ENCODE measurements around the gene CCNG2. TPM values are rescaled to one million over a fixed set of nuclear protein-coding genes. Genes with fewer than 3 reads are reported as not detected.

The CCNG2 gene
- total and polyA plus RNA-seq, 2 of the 13 experiments (the other 11 are each of a cell fraction or from before 2014, with no cell fraction given): 3.9 to 11.5 TPM

- in situ Hi-C loops (cut with HindIII; ENCODE audit: extremely low pct_ligation_motif_present, low pct_unique_long_range_greater_than_20kb): no loop called here
- peaks cover 10% of the 10 kb centered on the region for H3K4me1 ChIP-seq (ENCODE audit: insufficient read depth, low read length)
- POLR2A ChIA-PET: no interaction called here
These were observed 5.8 kb upstream of the CCNG2 start for GRCh38 chr4:77151241-77151640.

More at GRCh38 chr4:77151241-77151640, 5.8 kb upstream of the CCNG2 start:
- Histone ChIP-seq H3K36me3 (replicated peaks in 1 of 2; ENCODE audit: control insufficient read depth in 1 of 2, insufficient read depth in 2 of 2, low read length in 2 of 2) (no peaks in the 10 kb centered on the region), H3K9ac (ENCODE audit: insufficient read depth, low read depth, low read length) (no peak overlapping the region), H4K20me1 (ENCODE audit: insufficient read depth, low read length) (no peaks in the 10 kb centered on the region), H3K4me3 (replicated peaks in 1 of 3; ENCODE audit: insufficient read depth in 1 of 3, low read depth in 2 of 3, low read length in 3 of 3) (no peak overlapping the region), H3K4me2 (ENCODE audit: low read depth, low read length) (no peak overlapping the region), H3K27me3 (ENCODE audit: control insufficient read depth in 1 of 2, insufficient read depth in 2 of 2, low read length in 2 of 2) (peaks cover 0 to 6% of the 10 kb centered on the region in 2 experiments; a peak in 1 of 5 replicates), H3K79me2 (ENCODE audit: insufficient read depth, low read length) (no peaks in the 10 kb centered on the region), H3K9me3 (ENCODE audit: low read length) (no peaks in the 10 kb centered on the region), H3K27ac (ENCODE audit: extremely low read length, insufficient read depth, low read length) (no peak overlapping the region), H2AFZ (ENCODE audit: low read length) (no peak overlapping the region)
- no TSS peak for BruUV-seq (replicated peaks)
- CTCF ChIA-PET (ENCODE audit: low intra/inter-chr PET ratio, low total read pairs): no interaction called here
- no peak for DNase-seq (ENCODE audit: low spot score)
- ATAC-seq: no peak
- TF ChIP-seq ETS1 (CRISPR knock-in tag; IDR thresholded peaks at IDR 0.05): no peak
- TF ChIP-seq MNT (IDR thresholded peaks at IDR 0.05): 0 out of 2 replicates have a peak, but pooled peaks have one; percentile 13
- intact Hi-C loops (cut with micrococcal nuclease; ENCODE audit: unreplicated experiment): no loop called here
- no peak for FAIRE-seq
- WGBS (ENCODE audit: low lambda C conversion rate): 29% methylated on average over 5 of the region's 6 CpGs

Measured in HepG2 (cell line).